A549 (cell line): ENCODE results near the gene GALP. TPM values are rescaled to one million over a fixed set of nuclear protein-coding genes. Genes with fewer than 3 reads are reported as not detected.
A peak's percentile ranks its signal among the peaks of the same experiment; 100 is the strongest.

Experiments used
- ATAC-seq, 2 experiments: fragments of 200-7000 bp in 1 of 2; fragments of >200 bp in 1 of 2; cut with Nextera tagmentation in 1 of 2; cut with Tn5 transposase in 1 of 2; 3 replicates each; pipeline versions ENCODE4 v1.8.0 to v1.9.1; 2018 to 2020; ENCODE audit warnings: mild to moderate bottlenecking in 1 of 2, moderate library complexity in 1 of 2
- CTCF ChIA-PET: fragments of 300-600 bp; sonication (Branson Sonifier 250); formaldehyde crosslinking; extraction: SDS; loops from one replicate; lab custom pipeline; 2021; ENCODE audit warnings: antibody characterized with exemption, inconsistent platforms; lab: Yijun Ruan, JAX
- POLR2A ChIA-PET: fragments of 350-600 bp; formaldehyde crosslinking; extraction: SDS; loops from one replicate; lab custom pipeline; 2021; ENCODE audit warnings: antibody characterized with exemption, inconsistent platforms; lab: Yijun Ruan, JAX
- DNase-seq, 2 experiments: peaks; one replicate each; pipeline versions ENCODE4 v3.0.0 to v3.0.0-alpha.2; 2011 to 2016; ENCODE audit warnings: low read depth in 1 of 2, low spot score in 1 of 2
- FAIRE-seq: peaks from 2 replicates; lab custom pipeline; 2011; peaks lifted over from hg19 to GRCh38; lab: Jason Lieb, UNC
- H3K27ac ChIP-seq, 2 experiments: fragments of >200 bp; sonication (Bioruptor Twin); formaldehyde crosslinking; 3 replicates each; pipeline ENCODE4 v1.5.1; 2016 to 2017
- H3K4me1 ChIP-seq: fragments of >200 bp; sonication (Bioruptor Twin); formaldehyde crosslinking; 3 replicates; pipeline ENCODE4 v1.6.1; 2016
- H3K4me2 ChIP-seq: fragments of >200 bp; sonication (Bioruptor Twin); formaldehyde crosslinking; 3 replicates; pipeline ENCODE4 v1.6.1; 2016
- H3K4me3 ChIP-seq: fragments of >200 bp; sonication (Bioruptor Twin); formaldehyde crosslinking; 3 replicates; pipeline ENCODE4 v1.5.1; 2016
- H3K9me3 ChIP-seq: fragments of >200 bp; sonication (Bioruptor Twin); formaldehyde crosslinking; 3 replicates; pipeline ENCODE4 v1.6.1; 2016
- BHLHE40 ChIP-seq: IDR thresholded peaks from 2 replicates; pipeline ENCODE4 v1.6.1; 2012; ENCODE audit warnings: low read depth, low read length, inconsistent platforms
- CBX2 ChIP-seq: fragments of 200-600 bp; sonication (generic); IDR thresholded peaks from 2 replicates; pipeline ENCODE4 v1.6.1; 2016; ENCODE audit warnings: low read depth, mild to moderate bottlenecking, borderline replicate concordance
- CEBPB ChIP-seq, 2 experiments: fragments of >200 bp in 1 of 2; sonication (Bioruptor Twin) in 1 of 2; formaldehyde crosslinking in 1 of 2; IDR thresholded peaks; 2 replicates each; pipeline ENCODE4 v1.6.1; 2012 to 2016
- EP300 ChIP-seq, 2 experiments: fragments of >200 bp; sonication (Bioruptor Twin); formaldehyde crosslinking; IDR thresholded peaks; 2 replicates in 1 of 2; 3 replicates in 1 of 2; pipeline ENCODE4 v1.6.1; 2016 to 2017
- FOSL2 ChIP-seq, 2 experiments: fragments of 450-650 bp in 1 of 2; fragments of >200 bp in 1 of 2; sonication (Bioruptor Twin) in 1 of 2; formaldehyde crosslinking; IDR thresholded peaks; 2 replicates each; pipeline versions ENCODE4 v1.5.0 to v1.6.1; 2016 to 2020; ENCODE audit warnings: mild to moderate bottlenecking in 1 of 2, moderate library complexity in 1 of 2
- GATA3 ChIP-seq: IDR thresholded peaks from 2 replicates; pipeline ENCODE4 v1.6.1; 2012; ENCODE audit warnings: borderline replicate concordance
- HOXB5 ChIP-seq: fragments of 250-450 bp; sonication (Bioruptor Pico); IDR thresholded peaks from 2 replicates; pipeline ENCODE4 v1.5.0; 2020; ENCODE audit warnings: mild to moderate bottlenecking, moderate library complexity
- MAFK ChIP-seq: fragments of 450-650 bp; IDR thresholded peaks from 2 replicates; pipeline ENCODE4 v1.6.1; 2014; ENCODE audit not compliant: partially characterized antibody
- NR3C1 ChIP-seq: fragments of >200 bp; sonication (Bioruptor Twin); formaldehyde crosslinking; IDR thresholded peaks from 3 replicates; pipeline ENCODE4 v1.6.1; 2017
- PHF8 ChIP-seq: fragments of 200-600 bp; sonication (generic); IDR thresholded peaks from 2 replicates; pipeline ENCODE4 v1.6.1; 2016; ENCODE audit warnings: low read depth, mild to moderate bottlenecking, antibody characterized with exemption, moderate library complexity, borderline replicate concordance
- RAD21 ChIP-seq, 2 experiments: fragments of >200 bp in 1 of 2; sonication (Bioruptor Twin) in 1 of 2; formaldehyde crosslinking in 1 of 2; IDR thresholded peaks in 1 of 2; conservative IDR thresholded peaks in 1 of 2; 2 replicates in 1 of 2; 3 replicates in 1 of 2; pipeline ENCODE4 v1.6.1; 2012 to 2018; ENCODE audit warnings: inconsistent platforms in 1 of 2
- RNF2 ChIP-seq: fragments of 200-600 bp; sonication (generic); IDR thresholded peaks from 2 replicates; pipeline ENCODE4 v1.6.1; 2016; ENCODE audit warnings: low read depth, mild to moderate bottlenecking, antibody characterized with exemption, moderate library complexity, borderline replicate concordance
- TFCP2L1 ChIP-seq: fragments of 250-450 bp; sonication (Bioruptor Pico); IDR thresholded peaks from 2 replicates; pipeline ENCODE4 v1.5.0; 2021; ENCODE audit warnings: mild to moderate bottlenecking
- ZFP36 ChIP-seq: fragments of 450-650 bp; IDR thresholded peaks from 2 replicates; pipeline ENCODE4 v1.6.1; 2014; ENCODE audit warnings: borderline replicate concordance; ENCODE audit not compliant: partially characterized antibody
- WGBS: methylation state at CpG from one replicate; pipeline ENCODE4 v1.1.6; 2017; ENCODE audit errors: missing lambda C conversion rate; 5-methylcytosine and 5-hydroxymethylcytosine counted together
- polyA plus RNA-seq, 4 experiments: library from polyadenylated mRNA; depleted of rRNA in 3 of 4; stranded (reverse); fragments of >200 nt; fragmentation: RNase III in 1 of 4; extraction: RNeasy Plus Mini Kit Qiagen cat#74134 plus additional on column Dnase treatment in 1 of 4; gene quantifications; 2 replicates in 3 of 4; 3 replicates in 1 of 4; pipeline ENCODE4 v1.2.3, GENCODE V29; 2011 to 2017
- TF ChIP-seq, protein P1 (sequence below): fragments of 250-450 bp; sonication (Bioruptor Pico); IDR thresholded peaks from 2 replicates; pipeline ENCODE4 v1.5.0; 2020; ENCODE audit warnings: low read depth, mild to moderate bottlenecking, moderate library complexity
- TF ChIP-seq, protein P2 (sequence below): fragments of 250-450 bp; sonication (Bioruptor Pico); IDR thresholded peaks from 2 replicates; pipeline ENCODE4 v1.5.0; 2021; ENCODE audit warnings: mild to moderate bottlenecking, moderate library complexity, borderline replicate concordance

GALP gene
- polyA plus RNA-seq, 2 of the 4 experiments (the other 2 are of a cell fraction), result not detected

DNA sequence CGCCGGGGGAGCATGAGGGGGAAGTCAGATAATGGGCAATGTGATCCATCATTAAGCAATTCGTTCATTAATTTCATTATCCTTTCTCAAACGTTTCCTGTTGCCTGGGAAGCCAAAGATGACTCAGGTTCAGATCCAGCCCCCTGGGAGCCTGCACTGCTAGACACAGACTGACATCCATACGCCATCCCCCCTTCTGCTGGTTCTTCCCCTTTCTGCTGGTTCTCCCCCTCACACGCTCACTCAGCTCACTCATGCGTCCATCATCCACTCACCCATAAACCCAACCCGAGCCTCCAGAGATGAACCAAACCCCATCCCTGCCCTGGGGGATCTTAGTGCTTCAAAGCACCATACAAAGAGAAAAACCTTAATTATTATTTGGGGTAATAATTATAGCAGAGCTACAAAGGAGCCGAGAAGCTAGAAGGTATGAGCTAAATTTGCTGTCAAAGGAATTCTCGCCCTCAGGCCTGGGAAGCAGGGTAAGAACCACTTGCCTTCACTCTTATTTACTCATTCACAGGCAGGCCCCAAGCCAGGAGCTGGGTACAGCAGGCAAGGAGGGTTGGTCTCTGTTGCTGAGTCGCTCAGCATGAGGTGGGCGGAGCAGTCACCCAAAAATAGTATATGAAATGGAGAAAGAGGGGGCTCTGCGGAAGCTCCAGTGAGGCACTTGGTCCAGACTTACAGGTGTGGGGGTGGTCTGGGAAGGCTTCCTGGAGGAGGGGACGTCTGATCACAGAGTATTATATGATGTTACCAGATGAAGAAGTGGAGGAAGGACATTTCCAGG lies 41.8 kb upstream of the GALP start:
- WGBS, result 71% methylated on average over 14 of the region's 14 CpGs
- Histone ChIP-seq H3K4me2 (no peak overlapping the region), H3K4me3 (no peak overlapping the region), H3K27ac (no peak overlapping the region), H3K9me3 (no peaks in the 10 kb centered on the region), H3K4me1 (peaks cover 13% of the 10 kb centered on the region; the same call in 2 of the 3 replicates)
- peak in 1 of 2 experiments; percentile 32 for DNase-seq
- POLR2A ChIA-PET, result interaction anchor here (2.2 kb wide), 1 partner anchor 13 kb away, joined by 10 read pairs; the partner anchor contains the start of gene ZNF787
- FAIRE-seq, result no peak
- peak in 1 of 2 experiments; percentile 48; a peak in 3 of 6 replicates for ATAC-seq
- TF ChIP-seq ZFP36 (peak; percentile 65), PHF8 (no peak)
- CTCF ChIA-PET, result interaction anchor here (0.8 to 2.3 kb wide), 6 partner anchors 8 to 68 kb away, joined by 3 to 6 read pairs (median 3); no protein-coding TSS in a partner anchor

DNA sequence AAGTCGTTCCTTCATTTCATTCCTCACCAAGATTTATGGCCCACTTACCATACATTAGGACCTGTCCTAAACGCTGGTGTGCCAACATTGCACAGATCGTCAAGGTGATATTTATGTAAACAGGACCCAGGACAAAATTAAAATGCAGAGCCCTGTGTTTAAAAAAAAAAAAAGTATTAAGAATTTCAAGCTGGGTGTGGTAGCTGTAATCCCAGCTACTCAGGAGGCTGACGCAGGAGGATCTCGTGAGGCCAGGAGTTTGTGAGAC lies 41.2 kb upstream of the GALP start:
- H3K4me3 ChIP-seq, result no peak overlapping the region
- no peaks in the 10 kb centered on the region for H3K9me3 ChIP-seq
- ChIA-PET POLR2A (interaction anchor here (0.6 to 2.2 kb wide), 2 partner anchors 14 to 1964 kb away, joined by 3 to 10 read pairs; partner anchors contain the start of gene ZNF787), CTCF (interaction anchor here (0.6 to 1.7 kb wide), 6 partner anchors 10 to 388 kb away, joined by 3 to 4 read pairs (median 3); no protein-coding TSS in a partner anchor)
- TF ChIP-seq TFCP2L1 (no peak), RAD21 (conservative IDR thresholded peaks at IDR 0.05 in 1 of 2, IDR thresholded peaks at IDR 0.05 in 1 of 2) (no peak), NR3C1 (no peak), BHLHE40 (no peak), EP300 (IDR thresholded peaks at IDR 0.05) (no peak), FOSL2 (IDR thresholded peaks at IDR 0.05) (no peak), FOSL2 (CRISPR knock-in tag; IDR thresholded peaks at IDR 0.05) (no peak), HOXB5 (CRISPR knock-in tag) (no peak)
- TF ChIP-seq, protein P1, sequence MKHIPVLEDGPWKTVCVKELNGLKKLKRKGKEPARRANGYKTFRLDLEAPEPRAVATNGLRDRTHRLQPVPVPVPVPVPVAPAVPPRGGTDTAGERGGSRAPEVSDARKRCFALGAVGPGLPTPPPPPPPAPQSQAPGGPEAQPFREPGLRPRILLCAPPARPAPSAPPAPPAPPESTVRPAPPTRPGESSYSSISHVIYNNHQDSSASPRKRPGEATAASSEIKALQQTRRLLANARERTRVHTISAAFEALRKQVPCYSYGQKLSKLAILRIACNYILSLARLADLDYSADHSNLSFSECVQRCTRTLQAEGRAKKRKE (CRISPR knock-in tag), result no peak
- ATAC-seq (no peak), FAIRE-seq (no peak), DNase-seq (no peak)
- H3K27ac ChIP-seq, result no peak overlapping the region
- WGBS, result 73% methylated on average over 5 of the region's 5 CpGs
- no peak overlapping the region for H3K4me2 ChIP-seq
- peaks cover 13% of the 10 kb centered on the region; the same call in 2 of the 3 replicates for H3K4me1 ChIP-seq

DNA sequence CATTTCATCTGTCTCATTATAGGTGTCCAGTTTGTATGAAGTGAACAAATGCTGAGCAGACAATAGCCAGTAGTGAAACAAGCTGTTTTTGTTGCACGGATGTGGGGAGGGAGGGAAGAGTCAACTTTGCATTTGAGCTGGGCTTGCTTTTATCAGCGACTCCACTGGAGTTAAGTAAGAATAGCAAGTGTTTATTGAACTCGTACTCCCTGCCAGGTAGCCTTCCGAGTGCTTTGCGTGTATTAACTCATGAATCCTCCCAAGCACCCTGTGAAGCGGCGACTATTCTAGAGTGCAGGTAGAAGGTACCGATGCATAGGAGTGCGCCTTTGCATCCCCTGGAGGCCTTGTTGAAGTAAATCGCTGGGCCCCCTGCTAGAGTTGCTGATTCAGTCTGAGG lies 39.4 kb upstream of the GALP start:
- H3K27ac ChIP-seq, result no peak overlapping the region
- no peak for ATAC-seq
- no peak for FAIRE-seq
- CTCF ChIA-PET, result interaction anchor here (1.0 to 1.9 kb wide), 3 partner anchors 14 to 60 kb away, joined by 3 to 5 read pairs (median 3); no protein-coding TSS in a partner anchor
- H3K4me2 ChIP-seq, result no peak overlapping the region
- H3K4me3 ChIP-seq, result no peak overlapping the region
- WGBS, result 89% methylated on average over 10 of the region's 10 CpGs
- no peak for TF ChIP-seq ZFP36
- no peak for TF ChIP-seq RNF2
- TF ChIP-seq MAFK, result peak; percentile 38
- peaks cover 18% of the 10 kb centered on the region; the same call in 2 of the 3 replicates for H3K4me1 ChIP-seq
- POLR2A ChIA-PET, result interaction anchor here (0.6 to 1.8 kb wide), 2 partner anchors 15 to 485 kb away, joined by 3 to 7 read pairs; partner anchors contain the start of gene ZNF787
- no peaks in the 10 kb centered on the region for H3K9me3 ChIP-seq
- no peak for DNase-seq

DNA sequence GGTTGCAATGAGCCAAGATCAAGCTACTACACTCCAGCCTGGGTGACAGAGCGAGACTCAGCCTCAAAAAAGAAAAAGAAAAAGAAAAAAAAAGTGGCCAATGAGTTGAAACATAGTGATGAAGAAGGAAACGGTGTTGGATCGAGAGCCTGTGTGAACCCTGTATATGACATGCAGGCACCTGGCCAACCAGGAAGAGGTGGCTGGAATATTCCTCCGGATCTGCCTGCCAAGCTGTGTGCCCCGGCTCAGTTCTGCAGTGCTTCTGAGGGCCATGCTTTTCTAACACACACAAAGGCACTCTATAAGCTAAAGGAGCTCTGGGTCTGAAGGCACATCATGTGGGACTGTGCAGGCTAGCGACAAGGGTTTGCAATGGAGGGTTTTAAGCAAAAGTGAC lies 38.4 kb upstream of the GALP start:
- Histone ChIP-seq H3K4me2 (peak overlapping the region; percentile 18; the same call in 2 of the 3 replicates), H3K9me3 (no peaks in the 10 kb centered on the region), H3K4me1 (peaks cover 25% of the 10 kb centered on the region; the same call in 2 of the 3 replicates), H3K27ac (no peak overlapping the region), H3K4me3 (no peak overlapping the region)
- FAIRE-seq (no peak), DNase-seq (peak in 1 of 2 experiments; percentile 41), ATAC-seq (no peak)
- ChIA-PET CTCF (interaction anchor here (1.3 to 1.9 kb wide), 2 partner anchors 29 to 61 kb away, joined by 3 to 5 read pairs; no protein-coding TSS in a partner anchor), POLR2A (interaction anchor here (1.0 to 1.8 kb wide), 2 partner anchors 16 to 18 kb away, joined by 7 read pairs; partner anchors contain the start of gene ZNF787)
- WGBS, result 43% methylated on average over 6 of the region's 6 CpGs
- TF ChIP-seq, protein P2, sequence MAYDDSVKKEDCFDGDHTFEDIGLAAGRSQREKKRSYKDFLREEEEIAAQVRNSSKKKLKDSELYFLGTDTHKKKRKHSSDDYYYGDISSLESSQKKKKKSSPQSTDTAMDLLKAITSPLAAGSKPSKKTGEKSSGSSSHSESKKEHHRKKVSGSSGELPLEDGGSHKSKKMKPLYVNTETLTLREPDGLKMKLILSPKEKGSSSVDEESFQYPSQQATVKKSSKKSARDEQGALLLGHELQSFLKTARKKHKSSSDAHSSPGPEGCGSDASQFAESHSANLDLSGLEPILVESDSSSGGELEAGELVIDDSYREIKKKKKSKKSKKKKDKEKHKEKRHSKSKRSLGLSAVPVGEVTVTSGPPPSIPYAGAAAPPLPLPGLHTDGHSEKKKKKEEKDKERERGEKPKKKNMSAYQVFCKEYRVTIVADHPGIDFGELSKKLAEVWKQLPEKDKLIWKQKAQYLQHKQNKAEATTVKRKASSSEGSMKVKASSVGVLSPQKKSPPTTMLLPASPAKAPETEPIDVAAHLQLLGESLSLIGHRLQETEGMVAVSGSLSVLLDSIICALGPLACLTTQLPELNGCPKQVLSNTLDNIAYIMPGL (CRISPR knock-in tag), result no peak
- no peak for TF ChIP-seq CEBPB (IDR thresholded peaks at IDR 0.05)
- TF ChIP-seq GATA3, result no peak
- no peak for TF ChIP-seq CBX2
